Measurements from ENCODE around the gene CAPN5.

The CAPN5 gene

GRCh38 chr11:77121876-77122575, 55.3 kb downstream of the CAPN5 start:
- no peak for DNase-seq

GRCh38 chr11:77122576-77123212, 55.9 kb downstream of the CAPN5 start:
- DNase-seq: no peak

GRCh38 chr11:77123591-77123990, 56.8 kb downstream of the CAPN5 start:
- DNase-seq: no peak

- DNase-seq: no peak
Measured at GRCh38 chr11:77124041-77124440, 57.3 kb downstream of the CAPN5 start.

GRCh38 chr11:77124488-77124887, 57.7 kb downstream of the CAPN5 start:
- no peak for DNase-seq

GRCh38 chr11:77125191-77125590, 58.4 kb downstream of the CAPN5 start:
- no peak for DNase-seq

GRCh38 chr11:77125695-77126094, 58.9 kb downstream of the CAPN5 start:
- no peak for DNase-seq

- DNase-seq: no peak
Measured at GRCh38 chr11:77126156-77126775, 59.5 kb downstream of the CAPN5 start.

- no peak for DNase-seq
Measured at GRCh38 chr11:77126861-77127234, 60.1 kb downstream of the CAPN5 start.

GRCh38 chr11:77127235-77127911, 60.6 kb downstream of the CAPN5 start:
- DNase-seq: no peak

- DNase-seq: no peak
Measured at GRCh38 chr11:77127920-77128691, 61.3 kb downstream of the CAPN5 start, which contains the start of gene MYO7A. TSS of gene MYO7A (plus strand) at chr11:77128246. CDS start at chr11:77130635, 2,389 bp downstream.

GRCh38 chr11:77129069-77129841, 62.5 kb downstream of the CAPN5 start:
- no peak for DNase-seq

- no peak for DNase-seq
Measured at GRCh38 chr11:77129842-77130756, 63.3 kb downstream of the CAPN5 start.

- no peak for DNase-seq
Measured at GRCh38 chr11:77130763-77131513, 64.2 kb downstream of the CAPN5 start.

- no peak for DNase-seq
Measured at GRCh38 chr11:77131560-77131959, 64.8 kb downstream of the CAPN5 start.

- DNase-seq: no peak
Measured at GRCh38 chr11:77135069-77135468, 68.3 kb downstream of the CAPN5 start.

- DNase-seq: no peak
Measured at GRCh38 chr11:77136074-77136473, 69.3 kb downstream of the CAPN5 start.

GRCh38 chr11:77136784-77137420, 70.1 kb downstream of the CAPN5 start:
- no peak for DNase-seq

GRCh38 chr11:77137421-77137820, 70.7 kb downstream of the CAPN5 start:
- no peak for DNase-seq

Data from GDM1 (cell line).